ENCODE results near the gene ZNF319.

ZNF319 gene

DNA sequence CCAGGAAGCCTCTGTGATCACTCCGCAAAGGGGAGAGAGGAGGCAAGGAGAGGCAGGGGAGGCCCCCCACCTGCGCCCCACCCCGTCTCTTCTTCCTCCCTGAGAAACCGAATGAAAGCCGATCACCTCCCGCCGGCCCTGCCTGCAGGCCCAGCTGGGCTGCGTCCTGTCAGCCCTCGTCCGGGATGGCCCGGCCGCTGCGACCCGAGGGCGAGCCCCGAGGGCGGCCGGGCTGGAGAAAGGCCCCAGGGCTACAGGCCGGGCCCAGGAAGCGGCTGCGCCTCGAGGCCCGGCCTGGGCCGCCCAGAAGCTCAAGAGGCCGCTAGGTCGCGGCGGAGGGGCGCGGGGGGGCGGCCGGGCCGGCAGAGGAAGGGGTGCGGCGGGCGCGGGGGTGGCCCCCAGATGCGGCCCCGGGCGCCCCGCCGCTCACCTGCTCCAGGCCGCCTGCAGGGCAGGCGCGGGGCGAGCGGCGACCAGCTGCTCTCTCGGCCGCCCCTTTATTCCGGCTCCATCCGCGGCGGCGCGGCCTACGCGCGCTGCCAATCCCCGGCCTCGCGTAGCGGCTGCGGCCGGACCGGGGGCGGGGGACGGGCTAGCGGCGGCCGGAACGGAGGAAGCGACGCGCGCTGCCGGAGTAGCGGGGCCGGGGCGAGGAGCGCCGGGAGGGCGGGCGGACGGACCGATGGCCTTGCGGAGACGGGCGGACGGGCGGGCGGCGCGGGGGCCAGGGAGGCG lies at the start of gene ZNF319:
Gene ZNF319 (minus strand): TSS at position 702 of the 735 bp plus-strand sequence. CDS start 2,407 bp downstream, outside the sequence.
- peak in 1 of 3 experiments; percentile 11 for DNase-seq (ENCODE audit: low read depth in 3 of 3)

DNA sequence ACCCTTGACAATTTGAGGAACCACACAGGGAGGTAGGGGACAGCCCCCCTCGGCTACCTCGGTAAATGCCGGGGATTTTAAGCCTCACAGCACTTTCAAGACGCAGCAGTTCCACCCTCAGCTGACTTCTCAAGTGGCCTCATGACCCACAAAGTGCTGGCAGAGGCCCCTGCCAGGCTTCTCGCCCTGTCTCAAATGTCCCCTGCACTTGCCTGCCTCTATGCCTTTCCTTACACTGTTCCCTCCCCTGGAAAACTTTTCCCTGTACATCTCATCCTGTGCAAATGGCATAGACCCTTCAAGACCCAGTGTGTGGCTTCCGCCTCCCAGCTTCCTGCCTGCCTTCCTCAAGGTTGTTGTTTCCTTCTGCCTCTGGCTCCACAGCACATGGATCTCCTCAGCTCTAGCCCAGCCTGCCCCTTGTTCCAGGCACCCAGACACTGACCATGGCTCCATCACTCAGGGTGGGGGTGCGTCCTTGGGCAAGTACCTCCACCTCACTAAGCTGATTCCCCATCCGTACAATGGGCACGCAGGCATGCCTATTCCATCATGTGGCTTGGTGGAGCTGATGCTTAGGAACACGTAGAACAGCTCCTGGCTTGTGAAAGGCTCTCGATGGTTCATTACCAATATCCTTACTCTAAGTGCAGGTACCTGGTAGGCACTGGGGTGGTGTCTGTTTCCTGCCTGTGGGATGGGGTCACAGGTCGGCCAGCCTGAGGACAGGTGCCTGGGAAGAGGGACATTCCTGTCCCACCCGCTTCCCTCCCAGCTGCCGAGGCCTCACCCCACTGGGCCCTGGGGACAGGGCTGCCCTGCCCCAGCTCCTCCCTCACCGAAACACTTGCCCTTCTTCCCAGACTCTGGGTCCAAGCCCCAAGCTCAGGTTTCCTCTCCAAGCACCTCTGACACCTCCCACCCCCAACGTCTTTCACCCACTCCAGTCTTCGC lies 49.0 kb upstream of the ZNF319 start:
- no peak for DNase-seq (ENCODE audit: low read depth in 3 of 3)

DNA sequence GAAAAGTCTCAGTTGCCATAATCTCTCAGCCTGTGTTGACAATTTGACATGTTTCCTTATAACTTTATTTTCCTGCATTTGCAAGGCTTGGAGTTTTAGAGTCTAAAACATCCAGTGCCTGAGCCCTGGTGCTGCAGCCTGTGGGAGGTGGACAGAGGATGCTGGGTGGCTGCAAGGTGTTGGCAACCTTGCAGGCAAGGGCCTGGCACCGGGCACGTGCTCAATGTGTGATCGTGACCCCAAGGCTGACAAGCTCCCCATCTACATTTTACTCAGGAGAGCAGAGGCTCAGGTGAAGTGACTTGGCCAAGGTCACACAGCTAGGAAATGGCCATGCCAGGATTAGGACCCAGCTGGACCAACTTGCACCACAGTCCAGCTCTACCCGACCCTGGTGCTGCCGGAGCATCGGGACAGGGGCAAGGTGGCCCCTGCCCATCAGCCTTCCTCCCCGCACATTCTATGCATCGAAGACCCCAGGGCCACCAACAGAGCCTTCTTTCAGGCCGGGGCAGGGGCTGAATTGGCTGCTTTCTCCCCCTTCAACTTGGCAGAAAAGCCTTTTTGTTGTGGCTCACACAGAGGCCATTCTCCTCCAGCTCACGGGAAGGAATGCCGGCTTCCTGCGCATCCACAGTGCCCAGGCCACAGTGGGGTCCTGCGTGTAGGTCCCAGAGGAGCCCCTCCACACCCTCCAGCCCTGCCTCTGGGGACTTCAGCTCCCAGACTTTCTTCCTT lies 48.2 kb upstream of the ZNF319 start:
- DNase-seq (ENCODE audit: low read depth in 3 of 3): no peak

DNA sequence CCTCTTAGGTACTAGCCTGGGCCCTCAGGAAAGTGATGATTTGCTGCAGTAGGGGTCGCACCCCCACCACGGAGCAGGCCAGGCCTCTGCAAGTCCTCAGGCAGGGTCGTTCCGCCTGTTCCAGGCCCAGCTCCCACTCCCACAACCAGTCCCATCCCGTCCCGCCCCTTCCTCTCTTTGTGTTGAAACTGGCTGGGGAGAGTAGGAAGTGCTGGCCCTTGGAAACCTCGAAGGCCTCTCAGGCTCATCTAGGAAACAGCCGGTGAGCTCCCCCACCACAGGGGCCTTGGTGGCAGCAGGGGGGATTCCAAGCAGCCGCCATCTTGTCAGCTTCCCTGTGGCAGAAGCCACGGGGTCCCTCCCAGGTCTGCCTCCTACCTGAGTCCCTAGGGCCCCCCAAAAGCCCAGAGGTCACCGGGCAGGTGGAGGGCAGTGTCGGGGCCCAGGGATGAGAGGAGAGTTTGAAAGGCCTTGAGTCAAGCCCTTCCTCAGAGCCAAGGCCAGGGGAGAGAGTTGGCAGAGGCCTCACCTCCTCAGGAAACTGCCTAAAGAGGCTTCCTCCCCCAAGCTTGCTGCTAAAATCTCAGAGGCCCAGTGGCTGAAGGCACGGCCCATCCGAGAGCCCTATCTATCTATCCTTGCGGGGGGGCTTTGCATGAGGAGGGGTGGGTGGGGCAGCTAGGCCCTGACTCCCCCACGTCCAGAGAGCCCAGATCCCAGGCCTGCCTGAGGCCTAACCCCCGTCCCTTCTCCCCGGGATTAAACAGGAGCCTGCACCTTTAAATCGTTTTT lies 47.3 kb upstream of the ZNF319 start:
- DNase-seq (ENCODE audit: low read depth in 3 of 3): no peak

DNA sequence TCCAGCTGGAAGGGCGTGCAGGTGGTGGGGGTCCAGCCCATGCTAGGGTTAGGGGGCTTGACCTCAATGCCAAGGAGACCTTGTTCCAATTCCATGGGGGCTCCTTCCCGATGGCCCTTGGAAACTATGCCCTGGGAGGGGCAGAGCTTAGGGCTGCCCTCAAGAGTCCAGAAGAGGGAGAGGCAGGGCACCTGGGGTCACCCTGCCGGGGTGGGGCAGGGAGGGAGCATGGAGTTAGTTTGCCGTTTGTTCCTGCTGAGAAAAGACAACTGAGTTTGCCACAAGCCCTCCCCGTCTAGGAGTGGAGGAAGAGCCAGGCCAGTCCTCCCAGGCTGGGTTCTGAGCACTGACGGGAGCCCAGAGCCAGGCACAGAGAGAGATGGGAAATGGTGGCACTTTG lies 46.5 kb upstream of the ZNF319 start:
- DNase-seq (ENCODE audit: low read depth in 3 of 3): no peak

DNA sequence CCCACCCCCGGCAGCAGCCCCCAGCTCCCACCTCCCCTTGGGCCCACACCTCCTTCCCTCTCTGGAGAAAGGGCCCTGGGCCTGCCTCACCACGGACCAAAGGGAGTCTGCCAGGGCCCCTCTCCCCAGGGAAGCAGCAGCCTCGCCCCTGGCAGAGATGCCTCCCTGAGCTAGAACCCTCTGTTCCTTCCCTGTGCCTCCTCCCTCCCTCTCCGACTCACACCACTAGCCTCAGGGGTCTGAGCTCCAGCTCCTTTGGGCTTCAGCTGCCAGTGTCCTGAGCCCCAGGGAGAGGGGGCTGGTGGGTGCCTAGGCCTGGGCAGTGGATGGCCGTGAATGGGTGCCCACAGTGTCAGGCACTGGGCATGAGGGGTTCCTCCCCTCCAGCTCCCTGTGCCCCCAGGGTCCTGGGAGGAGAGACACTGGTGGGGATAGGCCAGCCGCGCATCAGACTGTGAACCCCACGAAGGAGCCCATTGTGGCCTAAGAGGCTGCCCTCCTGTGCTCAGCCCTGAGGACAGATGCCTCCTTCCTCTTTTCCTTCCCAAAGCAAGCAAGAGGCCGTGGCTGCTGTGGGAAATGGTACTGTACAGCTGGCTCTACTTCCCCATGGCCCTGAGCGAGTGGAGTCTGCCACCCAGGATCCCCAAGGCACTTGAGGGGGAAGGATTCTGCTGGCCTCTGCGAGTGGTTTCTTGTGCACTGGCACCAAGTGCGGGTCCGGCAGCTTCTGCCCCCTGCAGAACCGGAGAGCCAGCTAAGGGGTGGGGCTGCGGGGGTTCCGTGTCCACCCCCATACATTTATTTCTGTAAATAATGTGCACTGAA lies 45.8 kb upstream of the ZNF319 start:
- no peak for DNase-seq (ENCODE audit: low read depth in 3 of 3)

DNA sequence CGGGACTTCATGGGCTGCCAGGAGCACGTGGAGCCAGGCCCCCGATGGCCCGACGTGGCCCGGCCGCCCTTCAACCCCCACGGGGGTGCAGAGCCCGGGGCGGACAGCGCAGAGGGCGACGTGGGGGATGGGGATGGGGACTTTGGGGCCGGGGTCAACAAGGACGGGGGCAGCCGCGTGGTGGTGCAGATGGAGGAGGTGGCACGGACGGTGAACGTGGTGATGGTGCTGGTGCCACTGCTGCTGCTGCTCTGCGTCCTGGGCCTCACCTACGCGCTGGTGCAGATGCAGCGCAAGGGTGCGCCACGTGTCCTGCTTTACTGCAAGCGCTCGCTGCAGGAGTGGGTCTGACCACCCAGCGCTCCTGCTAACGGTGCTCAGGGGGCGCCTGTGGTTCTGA lies 44.6 kb upstream of the ZNF319 start:
- no peak for DNase-seq (ENCODE audit: low read depth in 3 of 3)

DNA sequence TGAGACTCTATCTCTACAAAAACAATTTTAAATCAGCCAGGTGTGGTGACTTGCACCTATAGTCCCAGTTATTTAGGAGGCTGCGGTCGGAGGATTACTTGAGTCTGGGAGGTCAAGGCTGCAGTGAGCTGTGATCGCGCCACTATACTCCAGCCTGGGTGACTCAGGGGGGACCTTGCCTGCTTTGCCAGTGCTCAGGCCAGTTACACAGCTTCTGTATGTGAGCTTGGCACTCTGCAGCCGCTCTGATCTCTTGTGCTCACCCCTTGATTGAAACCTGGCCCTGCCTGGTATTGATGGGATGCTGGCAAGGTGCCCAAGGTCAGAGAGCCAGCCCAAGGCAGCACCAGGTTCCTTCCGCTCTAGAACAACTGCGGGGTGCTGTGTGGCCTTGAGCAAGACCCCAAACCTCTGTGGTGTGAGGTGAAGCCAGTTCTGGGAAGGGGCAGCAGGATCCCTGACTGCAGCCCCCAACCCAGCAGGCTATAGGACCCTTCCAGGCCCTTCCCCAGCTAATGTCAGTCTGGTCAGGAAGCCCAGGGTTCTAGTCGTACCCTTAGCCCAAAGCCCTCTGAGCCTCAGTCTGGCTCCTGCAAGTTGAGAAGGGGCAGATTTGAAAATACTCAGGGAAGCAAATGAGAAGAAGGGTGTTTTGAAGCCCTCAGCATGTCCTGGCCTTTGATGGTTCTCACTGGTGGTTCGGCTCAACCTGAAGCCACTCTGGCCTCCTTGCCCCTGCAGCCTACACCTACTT lies 44.0 kb upstream of the ZNF319 start:
- DNase-seq (ENCODE audit: low read depth in 3 of 3): no peak

DNA sequence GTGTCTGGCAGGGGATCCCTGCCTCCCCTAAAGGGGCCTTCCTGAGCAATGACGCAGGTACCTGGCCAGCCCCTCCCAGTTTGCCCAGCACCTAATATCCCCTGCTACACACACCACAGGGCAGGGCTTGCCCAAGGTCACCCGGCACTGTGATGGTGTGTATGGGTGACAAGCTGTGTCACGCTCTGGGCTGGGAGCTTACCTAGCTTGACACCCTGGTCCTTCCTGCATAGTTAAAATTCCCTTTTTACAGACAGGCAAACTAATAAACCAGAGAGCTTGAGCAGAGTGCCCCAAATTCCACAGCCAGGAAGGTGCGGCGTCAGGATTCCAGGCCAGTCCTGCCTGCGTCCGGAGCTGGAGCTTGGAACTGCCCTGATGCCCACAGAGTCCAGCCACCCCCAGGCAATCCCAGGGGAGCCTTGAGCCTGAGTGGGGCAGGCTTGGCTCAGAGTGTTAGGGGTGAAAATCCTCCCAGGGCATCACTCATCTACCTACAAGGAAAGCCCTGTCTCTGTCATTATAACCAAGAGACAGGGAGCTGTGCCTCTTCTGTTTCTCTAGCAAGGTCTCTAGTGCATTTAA lies 43.2 kb upstream of the ZNF319 start:
- DNase-seq (ENCODE audit: low read depth in 3 of 3): no peak

DNA sequence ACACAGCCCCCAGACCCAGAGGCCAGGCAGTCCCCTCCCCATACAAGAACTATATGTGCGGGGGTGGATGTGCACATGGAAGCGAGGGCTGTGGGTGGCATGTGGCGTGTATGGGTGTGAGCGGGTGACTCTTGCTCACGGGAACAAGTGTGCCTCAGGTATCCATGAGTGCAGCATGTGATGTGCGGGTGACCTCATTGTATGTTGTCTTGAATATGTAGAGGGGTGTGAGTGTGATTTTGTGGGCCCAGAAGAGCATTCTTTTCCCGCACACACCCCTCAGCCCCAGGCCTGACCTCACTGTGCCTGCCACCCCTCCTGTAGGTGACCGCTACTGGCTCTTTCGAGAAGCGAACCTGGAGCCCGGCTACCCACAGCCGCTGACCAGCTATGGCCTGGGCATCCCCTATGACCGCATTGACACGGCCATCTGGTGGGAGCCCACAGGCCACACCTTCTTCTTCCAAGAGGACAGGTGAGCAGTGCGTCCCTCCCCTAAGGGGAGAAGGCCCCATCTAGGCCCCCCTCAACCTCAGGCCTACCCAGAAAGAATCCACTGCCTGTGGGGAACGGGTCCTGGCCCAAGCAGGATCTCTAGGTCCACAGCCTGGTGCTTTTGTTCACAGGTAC lies 42.5 kb upstream of the ZNF319 start:
- no peak for DNase-seq (ENCODE audit: low read depth in 3 of 3)

DNA sequence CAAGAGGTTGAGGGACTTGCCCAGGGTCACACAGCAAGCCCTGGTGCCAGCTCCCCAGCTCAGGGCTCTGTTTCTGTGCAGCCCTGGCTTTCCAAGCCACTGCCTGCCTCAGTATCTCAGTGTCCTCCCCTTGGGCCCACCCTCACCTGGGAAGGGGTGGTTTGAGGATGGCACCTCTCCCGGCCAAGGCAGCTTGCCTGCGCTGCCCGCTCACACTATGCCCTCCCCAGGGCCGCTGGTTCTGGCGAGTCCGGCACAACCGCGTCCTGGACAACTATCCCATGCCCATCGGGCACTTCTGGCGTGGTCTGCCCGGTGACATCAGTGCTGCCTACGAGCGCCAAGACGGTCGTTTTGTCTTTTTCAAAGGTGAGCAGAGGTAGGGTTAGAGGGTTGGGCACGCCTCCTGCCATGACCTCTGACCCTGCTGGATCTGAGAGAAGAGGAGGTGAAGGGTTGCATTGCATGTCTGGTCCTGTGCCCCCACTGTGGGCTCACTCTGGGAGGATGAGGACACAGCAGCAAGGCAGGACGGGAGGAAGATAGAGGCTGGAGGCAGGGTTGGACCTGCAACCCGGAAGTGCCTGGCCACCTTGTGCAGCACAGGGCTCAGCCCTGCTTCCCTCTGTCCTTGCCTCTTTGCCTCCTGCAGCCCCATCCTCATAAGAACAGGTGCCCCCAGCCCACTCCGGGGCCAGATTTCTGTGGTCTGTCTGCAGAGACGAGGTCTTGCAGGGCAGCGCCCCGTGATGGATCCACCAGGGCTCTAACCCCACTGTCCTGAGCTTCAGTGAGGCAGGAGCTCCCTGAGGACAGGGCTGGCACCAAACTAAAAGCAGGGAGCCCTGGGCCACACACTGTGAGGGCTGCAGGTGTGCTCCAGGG lies 41.8 kb upstream of the ZNF319 start:
- DNase-seq (ENCODE audit: low read depth in 3 of 3): no peak

DNA sequence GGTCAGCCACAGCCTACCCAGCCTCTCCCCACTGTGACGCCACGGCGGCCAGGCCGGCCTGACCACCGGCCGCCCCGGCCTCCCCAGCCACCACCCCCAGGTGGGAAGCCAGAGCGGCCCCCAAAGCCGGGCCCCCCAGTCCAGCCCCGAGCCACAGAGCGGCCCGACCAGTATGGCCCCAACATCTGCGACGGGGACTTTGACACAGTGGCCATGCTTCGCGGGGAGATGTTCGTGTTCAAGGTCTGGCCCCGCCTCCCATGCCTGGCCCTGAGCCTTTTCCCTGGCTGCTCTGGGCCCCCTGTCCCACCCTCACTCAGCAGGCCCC lies 41.1 kb upstream of the ZNF319 start:
- DNase-seq (ENCODE audit: low read depth in 3 of 3): no peak

DNA sequence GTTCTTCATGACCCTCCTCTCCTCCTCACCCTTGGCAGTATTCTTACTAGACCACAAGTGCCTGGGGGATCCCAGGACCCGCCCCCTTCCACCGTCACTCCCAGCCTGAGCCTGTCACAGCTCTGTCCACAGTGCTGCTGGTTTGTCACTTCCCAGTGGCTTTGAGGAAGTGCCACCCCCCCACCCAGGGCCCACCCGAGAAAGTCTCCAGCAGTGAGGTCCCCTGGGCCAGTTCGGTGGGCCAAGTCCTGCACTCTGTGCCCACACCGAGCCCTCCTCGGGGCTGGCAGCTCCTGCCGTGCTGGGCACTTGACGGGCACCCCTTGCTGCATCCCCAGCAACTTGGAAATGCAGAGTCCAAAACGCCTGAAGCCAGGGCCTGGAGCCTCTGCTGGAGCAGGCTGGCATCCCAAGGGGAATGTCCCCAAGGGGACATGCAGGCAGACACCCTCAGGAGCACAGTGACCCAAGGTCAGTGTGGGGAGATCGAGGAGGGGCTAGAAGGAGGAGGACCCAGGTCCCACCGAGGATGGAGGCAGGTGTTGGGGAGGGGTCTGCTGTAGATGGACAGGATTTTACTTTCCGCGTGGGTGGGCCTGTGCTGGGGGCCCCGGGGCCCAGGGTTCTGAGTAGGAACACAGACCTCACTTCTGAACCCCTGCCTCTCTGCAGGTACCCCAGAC lies 40.6 kb upstream of the ZNF319 start:
- no peak for DNase-seq (ENCODE audit: low read depth in 3 of 3)

DNA sequence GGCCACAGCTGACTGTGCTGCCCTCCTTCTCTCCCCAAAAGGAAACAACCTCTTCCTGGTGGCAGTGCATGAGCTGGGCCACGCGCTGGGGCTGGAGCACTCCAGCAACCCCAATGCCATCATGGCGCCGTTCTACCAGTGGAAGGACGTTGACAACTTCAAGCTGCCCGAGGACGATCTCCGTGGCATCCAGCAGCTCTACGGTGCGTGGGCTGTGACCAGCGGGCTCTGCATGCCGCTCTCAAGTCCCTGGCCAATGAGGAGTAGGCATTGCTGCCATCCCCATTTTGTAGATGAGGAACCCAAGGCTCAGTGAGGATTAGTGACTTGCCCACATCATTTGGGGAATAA lies 40.0 kb upstream of the ZNF319 start:
- DNase-seq (ENCODE audit: low read depth in 3 of 3): no peak

DNA sequence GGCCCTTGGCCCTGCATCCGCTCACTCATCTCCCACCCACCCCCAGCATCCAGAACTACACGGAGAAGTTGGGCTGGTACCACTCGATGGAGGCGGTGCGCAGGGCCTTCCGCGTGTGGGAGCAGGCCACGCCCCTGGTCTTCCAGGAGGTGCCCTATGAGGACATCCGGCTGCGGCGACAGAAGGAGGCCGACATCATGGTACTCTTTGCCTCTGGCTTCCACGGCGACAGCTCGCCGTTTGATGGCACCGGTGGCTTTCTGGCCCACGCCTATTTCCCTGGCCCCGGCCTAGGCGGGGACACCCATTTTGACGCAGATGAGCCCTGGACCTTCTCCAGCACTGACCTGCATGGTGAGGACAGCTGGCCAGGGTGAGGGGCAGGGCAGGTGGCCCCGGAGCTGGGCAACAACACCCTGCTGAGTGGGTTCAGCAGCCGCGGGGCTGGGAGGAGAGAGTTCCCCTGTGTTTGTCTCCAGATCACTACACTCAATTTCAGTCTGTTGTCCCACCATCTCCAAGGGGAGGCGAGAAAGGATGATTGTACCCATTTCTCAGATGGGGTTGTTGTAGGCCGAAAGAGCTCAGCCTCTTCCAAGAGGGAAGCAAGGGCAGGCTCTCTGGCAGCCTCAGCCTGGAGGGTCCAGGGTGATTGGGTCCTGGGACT lies 39.5 kb upstream of the ZNF319 start:
- DNase-seq (ENCODE audit: low read depth in 3 of 3): no peak

DNA sequence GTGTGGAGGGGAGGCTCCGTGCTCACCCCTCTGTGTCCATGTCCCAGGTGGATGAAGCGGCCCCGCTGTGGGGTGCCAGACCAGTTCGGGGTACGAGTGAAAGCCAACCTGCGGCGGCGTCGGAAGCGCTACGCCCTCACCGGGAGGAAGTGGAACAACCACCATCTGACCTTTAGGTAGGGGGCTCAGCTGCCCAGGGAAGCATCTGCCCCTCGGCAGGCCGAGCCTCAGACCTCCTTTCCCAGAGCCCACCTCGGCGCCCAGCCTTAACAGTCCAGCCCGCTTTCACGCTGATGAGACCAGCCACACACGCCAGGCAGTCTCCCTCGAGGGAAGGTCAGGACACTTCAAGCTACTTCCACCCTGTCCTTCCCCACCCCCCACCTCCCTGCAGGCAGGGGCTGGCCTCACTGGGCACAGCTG lies 37.8 kb upstream of the ZNF319 start:
- DNase-seq (ENCODE audit: low read depth in 3 of 3): no peak
